NK-92 treated with Interleukin-12 subunit alpha and Interleukin-12 subunit beta, amount 100 ng/mL, for 24 hours (cell line): ENCODE results near the gene CEACAM7.

Experiments used
- DNase-seq: peaks from one replicate; lab custom pipeline; 2025; lab: John Stamatoyannopoulos, UW

Gene CEACAM7

DNA sequence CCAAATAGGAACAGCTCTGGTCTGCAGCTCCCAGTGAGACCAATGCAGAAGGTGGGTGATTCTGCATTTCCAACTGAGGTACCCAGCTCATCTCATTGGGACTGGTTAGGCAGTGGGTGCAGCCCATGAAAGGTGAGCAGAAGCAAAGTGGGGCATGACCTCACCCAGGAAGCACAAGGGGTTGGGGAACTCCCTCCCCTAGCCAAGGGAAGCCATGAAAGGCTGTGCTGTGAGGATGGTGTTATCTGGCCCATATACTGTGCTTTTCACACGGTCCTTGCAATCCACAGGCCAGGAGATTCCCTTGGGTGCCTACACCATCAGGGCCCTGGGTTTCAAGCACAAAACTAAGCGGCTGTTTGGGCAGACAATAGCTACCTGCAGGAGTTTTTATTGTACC, 31.3 kb downstream of the CEACAM7 start:
- DNase-seq: peak; percentile 45

DNA sequence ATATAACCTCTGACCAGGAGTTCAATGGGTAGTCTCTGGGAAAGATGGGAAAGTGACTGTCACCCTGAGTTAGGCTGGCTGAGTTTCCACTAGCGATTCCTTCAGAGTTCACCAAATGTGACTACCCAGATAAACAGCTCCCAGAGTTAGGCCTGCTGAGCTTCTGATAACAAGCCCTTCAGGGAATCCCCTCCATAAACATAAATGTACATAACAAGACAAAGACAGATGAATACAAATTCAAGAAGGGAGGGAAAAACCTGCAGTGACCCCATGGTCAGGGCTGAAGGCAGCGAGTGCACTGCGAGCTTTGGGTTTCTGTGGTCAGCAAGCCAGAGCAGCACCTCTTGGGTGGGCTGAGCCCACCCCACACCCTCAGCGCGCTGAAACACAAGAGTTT, 35.8 kb downstream of the CEACAM7 start:
- DNase-seq: no peak

DNA sequence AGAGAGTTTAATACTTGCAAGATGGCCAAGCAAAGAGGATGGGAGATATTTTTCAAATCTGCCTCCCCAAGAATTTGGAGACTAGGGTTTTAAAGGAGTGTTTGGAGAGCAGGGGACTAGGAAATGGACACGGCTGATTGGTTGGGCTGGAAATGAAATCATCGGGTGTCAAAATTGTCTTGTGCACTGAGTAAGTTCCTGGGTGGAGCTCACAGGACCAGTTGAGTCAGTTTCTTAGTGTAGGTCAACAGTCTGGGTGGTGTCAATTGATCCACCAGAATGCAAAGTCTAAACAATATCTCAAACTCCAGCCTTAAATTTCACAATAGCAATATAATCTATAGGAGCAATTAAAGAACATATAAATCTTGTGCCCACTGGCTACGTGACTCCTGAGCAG, 38.2 kb downstream of the CEACAM7 start:
- no peak for DNase-seq

DNA sequence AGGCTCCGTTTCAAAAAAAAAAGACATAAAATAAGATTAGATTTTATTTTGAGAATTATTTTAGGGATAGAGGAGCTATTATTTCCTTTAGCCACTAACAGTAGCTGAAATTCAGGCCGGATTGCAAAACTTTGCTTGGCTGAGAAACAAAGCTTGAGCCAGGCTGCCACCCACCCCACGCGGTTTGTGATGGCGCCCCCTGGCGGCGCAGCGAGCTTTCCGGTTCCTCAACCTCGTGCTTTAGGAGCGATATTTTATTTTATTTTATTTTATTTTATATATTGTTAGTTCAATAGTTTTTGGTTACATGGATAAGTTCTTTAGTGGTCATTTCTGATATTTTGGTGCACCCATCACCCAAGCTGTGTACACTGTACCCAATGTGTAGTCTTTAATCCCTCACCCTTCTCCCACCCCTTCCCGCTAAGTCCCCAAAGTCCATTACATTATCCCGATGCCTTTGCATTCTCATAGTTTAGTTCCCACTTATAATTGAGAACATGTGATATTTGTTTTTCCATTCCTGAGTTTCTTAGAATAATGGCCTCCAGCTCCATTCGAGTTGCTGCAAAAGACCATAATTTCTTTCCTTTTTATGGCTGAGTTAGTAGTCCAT, 41.4 kb downstream of the CEACAM7 start:
- DNase-seq: no peak

DNA sequence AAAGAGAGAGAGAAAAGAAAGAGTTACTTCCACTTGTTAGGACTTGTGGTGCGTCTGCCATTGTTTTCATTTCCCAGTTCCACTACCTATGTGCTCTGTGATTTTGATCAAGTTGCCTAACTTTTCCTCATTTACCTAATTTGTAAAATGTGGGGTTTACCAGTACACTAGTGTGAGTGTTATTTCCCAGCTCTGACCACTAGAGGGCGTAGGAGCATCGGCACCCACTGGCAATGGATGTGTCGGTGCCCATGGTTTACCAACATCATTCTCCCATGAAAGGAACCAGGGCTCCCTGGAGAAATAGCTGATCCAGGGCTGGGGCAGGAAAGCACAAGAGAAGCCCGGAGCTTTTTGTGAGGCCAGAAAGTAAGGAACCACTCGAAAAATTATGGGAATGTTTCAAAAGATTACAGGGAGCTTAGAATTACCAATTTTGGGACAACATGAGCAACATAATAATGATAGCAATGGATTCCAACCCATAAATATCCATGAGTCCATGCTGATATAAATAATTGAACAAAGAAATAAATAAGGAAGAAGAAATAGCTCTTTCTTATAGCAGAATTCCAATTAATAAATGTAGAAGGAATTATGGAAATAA, 46.1 kb downstream of the CEACAM7 start:
- DNase-seq: peak; percentile 56

DNA sequence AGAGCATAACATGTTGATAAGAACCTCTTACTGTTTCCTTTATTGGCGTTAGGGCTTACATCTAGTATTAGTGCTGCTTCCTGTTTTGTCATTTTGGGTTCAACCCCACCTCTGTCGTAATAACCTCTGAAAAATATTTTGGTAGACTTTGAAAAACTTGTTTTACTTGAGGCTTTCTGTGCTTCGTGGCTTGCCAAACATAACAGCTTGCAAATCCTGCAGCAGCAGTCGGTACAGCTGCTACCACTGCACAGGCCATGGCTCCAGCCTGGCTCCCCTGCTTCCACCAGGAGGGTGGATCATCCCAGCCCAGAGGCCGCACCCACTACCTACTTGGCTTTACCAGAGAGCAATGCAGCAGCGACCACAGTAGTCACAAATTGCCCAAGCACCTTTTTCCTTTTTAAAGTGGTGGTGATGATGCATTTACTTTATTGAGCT, 49.4 kb downstream of the CEACAM7 start:
- DNase-seq: peak; percentile 36

DNA sequence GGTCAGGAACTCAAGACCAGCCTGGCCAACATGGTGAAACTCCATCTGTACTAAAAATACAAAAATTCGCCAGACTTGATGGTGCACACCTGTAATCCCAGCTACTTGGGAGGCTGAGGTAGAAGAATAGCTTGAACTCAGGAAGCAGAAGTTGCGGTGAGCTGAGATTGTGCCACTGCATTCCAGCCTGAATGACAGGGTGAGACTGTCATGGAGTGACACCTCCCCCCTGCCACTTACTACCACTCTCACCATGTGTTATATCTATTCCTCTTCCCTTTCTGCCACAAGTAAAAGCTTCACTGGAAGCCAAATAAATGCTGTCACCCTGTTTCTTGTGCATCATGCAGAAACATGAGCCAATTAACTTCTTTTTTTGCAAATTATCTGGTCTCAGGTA, 50.6 kb downstream of the CEACAM7 start:
- no peak for DNase-seq

DNA sequence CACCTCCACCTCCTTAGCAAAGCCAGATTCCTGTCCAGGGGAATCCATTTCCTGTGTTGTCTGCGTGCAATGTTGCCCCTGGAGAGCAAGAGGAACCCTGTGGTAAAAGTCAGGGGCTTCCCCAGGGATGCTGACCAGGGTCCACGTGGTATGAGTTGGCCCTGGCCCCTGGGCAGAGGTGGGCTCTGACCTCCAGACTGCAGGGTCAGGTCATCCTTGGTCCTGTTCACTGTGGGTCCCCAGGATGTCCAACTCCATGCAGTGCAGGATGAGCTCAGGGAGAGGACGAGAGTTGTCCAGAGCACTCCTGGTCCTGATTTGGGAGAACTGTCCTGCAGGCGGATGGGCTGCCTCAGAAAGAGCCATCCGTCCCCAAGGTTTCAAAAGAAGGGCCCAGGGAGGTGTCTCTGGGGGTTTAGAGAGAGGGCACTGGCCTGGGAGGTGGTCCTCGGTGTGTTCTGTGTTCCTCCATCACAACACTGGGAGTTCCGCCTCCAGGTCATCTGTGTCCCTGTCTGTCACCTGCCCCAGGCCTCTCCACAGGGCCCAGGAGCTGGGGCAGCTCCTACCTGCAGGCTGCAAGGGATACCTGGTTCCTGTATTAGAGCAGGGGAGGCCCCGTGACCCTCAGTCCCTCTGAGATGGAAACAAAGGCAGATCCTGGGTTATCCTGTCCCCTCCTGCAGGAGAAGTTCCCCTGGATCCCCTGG, 59.9 kb downstream of the CEACAM7 start:
- no peak for DNase-seq

DNA sequence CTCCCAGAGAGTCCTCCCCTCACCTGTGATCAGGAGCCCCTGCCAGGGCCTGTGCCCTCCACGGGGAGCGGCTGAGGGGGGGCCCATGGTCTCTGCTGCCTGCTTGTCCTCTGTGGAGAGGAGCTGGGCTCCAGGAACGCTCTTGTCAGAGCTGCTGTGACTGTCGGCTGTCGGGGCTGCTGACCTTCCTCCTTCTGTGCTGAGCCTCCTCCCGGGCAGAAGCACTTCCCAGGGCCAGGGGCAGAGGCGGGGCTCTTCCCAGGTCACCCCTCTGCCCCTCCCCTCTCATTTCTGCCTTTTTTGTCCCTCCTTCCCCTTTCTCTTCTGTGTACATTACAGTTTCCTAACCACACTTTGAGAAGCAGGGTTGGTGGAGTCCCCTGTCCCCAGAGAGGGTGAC, 61.2 kb downstream of the CEACAM7 start, which contains the start of gene CEACAM4:
Gene CEACAM4 (minus strand): TSS at position 198 of the 400 bp plus-strand sequence. CDS start 111 bp downstream, at position 87.
- DNase-seq: no peak

DNA sequence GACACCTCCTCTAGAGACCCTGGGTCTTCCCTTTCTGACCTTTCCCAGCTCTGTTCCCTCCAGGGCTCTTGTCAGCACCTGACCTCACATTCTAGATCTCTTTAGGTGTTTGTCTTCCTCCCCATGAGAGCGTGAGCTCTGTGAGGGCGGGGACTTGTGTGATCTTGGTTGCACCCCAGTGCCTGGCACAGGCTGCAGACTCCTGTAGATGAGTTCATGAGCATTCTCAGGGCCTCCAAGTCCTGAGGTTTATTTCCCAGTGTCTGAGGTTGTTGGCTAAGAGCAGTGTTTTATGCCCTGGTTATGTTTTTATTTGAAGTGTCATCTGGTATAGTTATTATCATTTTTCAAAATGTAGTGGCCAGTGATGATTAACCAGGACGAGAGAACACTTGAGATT, 61.8 kb downstream of the CEACAM7 start:
- no peak for DNase-seq

DNA sequence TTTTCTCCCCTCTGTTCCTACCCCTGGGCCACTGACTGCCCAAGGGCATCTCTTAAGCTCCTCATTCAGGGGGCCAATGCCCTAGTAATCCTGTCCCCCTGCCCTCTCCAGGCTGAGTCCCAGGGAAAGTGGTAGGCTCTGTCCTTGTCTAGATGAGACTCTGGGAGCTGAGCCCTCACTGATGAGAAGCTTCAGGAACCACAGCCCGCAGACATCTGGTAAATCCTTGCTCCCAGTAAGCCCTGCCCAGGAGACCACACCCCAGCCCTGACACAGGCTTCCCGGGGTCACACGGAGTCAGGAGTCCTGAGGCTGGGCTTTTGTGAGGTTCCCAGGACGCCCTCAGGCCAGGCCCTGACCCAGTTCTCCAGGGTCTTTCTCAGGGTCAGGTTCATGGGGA, 63.1 kb downstream of the CEACAM7 start:
- no peak for DNase-seq

DNA sequence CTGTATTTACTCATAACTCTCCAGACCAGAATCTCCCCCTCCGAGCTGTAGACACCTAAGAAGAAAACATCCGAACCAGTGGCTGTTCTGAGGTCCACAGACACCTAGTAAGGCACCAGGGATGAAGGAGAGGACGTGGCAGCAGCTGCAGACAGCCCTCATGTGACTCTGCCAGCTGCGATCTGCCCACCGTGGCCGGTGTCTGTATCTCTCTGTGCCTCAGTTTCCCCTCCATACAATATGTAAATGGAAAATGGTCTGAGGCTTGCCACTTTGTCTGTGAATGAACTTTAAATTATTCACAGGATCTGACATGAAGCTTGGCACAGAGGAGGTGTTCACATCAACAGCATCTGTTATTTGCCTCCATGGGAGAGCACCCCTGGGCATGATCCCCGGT, 63.6 kb downstream of the CEACAM7 start:
- DNase-seq: no peak

DNA sequence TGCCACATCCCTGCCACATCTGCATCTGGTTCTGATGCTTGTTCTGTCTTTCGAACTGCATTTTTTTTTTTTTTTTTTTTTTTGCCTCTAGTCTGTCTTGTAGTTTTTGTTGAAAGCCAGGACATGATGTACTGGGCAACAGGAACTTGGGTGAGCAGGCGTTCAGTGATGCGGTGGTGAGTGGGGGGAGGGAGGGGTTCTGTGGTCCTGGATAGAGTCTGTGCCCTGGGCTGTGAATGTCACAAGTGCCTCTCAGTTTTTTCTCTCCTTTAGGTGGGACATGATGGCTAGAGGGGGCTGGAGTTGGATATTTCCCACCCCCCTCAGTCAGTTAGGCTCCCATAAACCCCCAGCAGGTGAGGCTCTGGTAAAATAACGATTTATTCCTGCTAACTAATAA, 64.7 kb downstream of the CEACAM7 start:
- no peak for DNase-seq
